ENCODE measurements around the gene SMARCD2.
"Not testable (repeated sequence)": the region's sequence is repeated elsewhere in the genome, so short reads cannot be mapped to it uniquely, and the experiment has no call there.

The SMARCD2 gene

DNA sequence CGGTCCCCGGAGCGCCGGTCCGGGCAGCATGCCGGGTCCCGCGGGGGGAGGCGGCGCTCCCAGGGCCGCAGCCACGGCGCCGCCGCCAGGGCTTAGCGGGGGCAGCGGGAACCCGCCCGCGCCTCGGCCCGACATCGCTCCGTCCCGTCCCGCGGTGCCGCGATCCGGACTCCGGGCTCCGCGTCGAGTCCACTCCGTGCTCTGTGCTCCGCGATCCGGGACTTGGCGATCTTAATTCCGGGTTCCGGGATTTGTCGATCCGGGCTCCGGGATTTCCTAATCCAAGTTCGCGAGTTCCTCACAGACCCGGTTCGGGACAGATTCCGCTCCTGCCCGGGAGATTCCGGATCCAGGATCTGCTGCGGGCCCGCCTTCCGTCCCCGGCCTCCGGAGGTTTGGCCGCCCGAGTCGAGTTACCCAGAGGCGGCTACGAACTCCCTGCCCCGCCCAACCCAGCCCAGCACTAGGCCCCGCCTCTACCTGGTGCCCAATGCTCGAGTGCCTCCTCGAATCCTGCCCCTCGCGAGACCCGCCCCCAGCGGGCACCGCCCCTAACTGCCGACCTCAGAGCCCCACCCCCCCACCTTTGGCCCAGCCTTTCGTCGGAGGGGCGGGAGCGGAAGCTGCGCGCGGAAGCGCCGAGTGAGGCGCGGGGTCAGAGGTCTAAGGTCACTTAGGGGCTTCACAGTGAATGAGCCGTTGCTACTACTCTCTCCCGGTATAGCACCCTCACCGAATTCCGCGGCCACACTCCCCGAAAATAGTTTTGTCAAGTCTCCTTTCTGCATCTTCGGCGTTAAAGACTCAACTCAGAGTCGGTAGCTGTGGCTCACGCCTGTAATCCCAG is at the start of gene SMARCD2:
Gene SMARCD2 (minus strand): TSS at position 146 of the 847 bp plus-strand sequence. CDS start 11 bp downstream, at position 135.
- TF ChIP-seq GATA2 (IDR thresholded peaks at IDR 0.05; ENCODE audit: low read depth, low read length) (peak; percentile 34), GATA3 (IDR thresholded peaks at IDR 0.05; ENCODE audit: low read depth, low read length) (no peak)

- TF ChIP-seq GATA2 (IDR thresholded peaks at IDR 0.05; ENCODE audit: low read depth, low read length) (no peak), GATA3 (IDR thresholded peaks at IDR 0.05; ENCODE audit: low read depth, low read length) (no peak)
These were observed 39.6 kb upstream of the SMARCD2 start, which contains the start of gene GH2 for GRCh38 chr17:63881935-63882601. TSS of gene GH2 (minus strand) at chr17:63881944. CDS start at chr17:63881801, 143 bp downstream.

DNA sequence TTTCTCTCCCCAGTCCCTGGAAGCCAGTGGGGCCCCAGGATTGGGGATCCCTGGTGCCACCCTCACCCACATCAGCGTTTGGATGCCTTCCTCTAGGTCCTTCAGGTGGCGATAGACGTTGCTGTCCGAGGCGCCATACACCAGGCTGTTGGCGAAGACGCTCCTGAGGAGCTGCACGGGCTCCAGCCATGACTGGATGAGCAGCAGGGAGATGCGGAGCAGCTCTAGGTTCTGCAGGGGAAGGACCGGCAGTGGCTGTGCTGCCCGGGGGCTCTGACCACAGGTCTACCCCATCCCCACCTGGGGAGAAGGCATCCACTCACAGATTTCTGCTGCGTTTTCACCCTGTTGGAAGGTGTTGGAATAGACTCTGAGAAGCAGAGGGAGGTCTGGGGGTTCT is 38.2 kb upstream of the SMARCD2 start:
- no peak for TF ChIP-seq GATA2 (IDR thresholded peaks at IDR 0.05; ENCODE audit: low read depth, low read length)
- no peak for TF ChIP-seq GATA3 (IDR thresholded peaks at IDR 0.05; ENCODE audit: low read depth, low read length)

- TF ChIP-seq GATA2, GATA3 (IDR thresholded peaks at IDR 0.05; ENCODE audit: low read depth, low read length): not testable (repeated sequence)
These were observed 31.1 kb upstream of the SMARCD2 start, which contains the start of gene CSH2 for GRCh38 chr17:63873577-63873976. TSS of gene CSH2 (minus strand) at chr17:63873677. CDS start at chr17:63873614, 63 bp downstream.

DNA sequence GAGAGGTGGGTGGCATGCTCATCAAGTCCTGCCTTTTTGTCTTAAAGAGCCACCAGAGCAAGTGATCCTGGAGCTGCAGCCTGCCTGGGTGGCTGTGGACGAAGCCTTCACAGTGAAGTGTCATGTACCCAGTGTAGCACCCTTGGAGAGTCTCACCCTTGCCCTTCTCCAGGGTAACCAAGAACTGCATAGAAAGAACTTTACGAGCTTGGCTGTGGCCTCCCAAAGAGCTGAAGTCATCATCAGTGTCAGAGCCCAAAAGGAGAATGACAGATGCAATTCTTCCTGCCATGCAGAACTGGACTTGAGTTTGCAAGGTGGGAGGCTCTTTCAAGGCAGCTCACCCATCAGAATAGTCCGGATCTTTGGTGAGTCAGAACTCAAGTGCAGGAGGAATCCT is 16.8 kb upstream of the SMARCD2 start:
- TF ChIP-seq GATA3 (IDR thresholded peaks at IDR 0.05; ENCODE audit: low read depth, low read length) (no peak), GATA2 (IDR thresholded peaks at IDR 0.05; ENCODE audit: low read depth, low read length) (no peak)

GRCh38 chr17:63855185-63855584 is 12.7 kb upstream of the SMARCD2 start:
- no peak for TF ChIP-seq GATA2 (IDR thresholded peaks at IDR 0.05; ENCODE audit: low read depth, low read length)
- TF ChIP-seq GATA3 (IDR thresholded peaks at IDR 0.05; ENCODE audit: low read depth, low read length): no peak

- no peak for TF ChIP-seq GATA3 (IDR thresholded peaks at IDR 0.05; ENCODE audit: low read depth, low read length)
- no peak for TF ChIP-seq GATA2 (IDR thresholded peaks at IDR 0.05; ENCODE audit: low read depth, low read length)
These were observed 12.2 kb upstream of the SMARCD2 start for GRCh38 chr17:63854709-63855108.

DNA sequence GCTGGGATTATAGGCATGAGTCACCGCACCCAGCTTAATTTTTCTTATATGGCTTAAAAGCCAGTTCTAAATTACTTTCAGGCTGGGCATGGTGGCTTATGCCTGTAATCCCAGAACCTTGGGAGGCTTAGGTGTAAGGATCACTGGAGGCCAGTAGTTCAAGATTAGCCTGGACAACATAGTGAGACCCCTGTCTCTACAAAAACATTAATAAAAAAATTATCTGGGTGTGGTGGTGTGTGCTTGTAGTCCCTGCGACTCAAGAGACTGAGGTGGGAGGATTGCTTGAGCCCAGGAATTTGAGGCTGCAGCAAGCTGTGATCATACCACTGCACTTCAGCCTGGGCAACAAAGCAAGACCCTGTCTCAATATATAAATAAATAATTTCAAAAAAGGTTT is 10.8 kb upstream of the SMARCD2 start:
- TF ChIP-seq GATA3 (IDR thresholded peaks at IDR 0.05; ENCODE audit: low read depth, low read length) (no peak), GATA2 (IDR thresholded peaks at IDR 0.05; ENCODE audit: low read depth, low read length) (no peak)

DNA sequence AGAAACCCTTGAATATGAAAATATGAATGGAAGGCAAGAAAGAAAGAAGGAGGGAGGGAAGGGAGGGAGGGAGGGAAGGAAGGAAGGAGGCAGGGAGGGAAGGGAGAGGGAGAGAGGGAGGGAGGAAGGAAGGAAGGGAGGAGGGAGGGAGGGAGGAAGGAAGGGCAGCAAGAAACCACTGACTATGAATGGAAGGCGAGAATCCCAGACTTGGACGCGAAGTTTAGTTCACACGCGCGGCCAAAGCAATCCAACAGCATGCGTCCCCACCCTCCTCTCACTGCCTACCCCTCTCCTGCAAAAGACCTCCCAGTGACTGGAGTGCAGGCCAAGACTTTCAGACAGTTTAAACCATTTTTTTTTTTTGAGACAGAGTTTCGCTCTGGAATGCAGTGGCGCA is 7.9 kb upstream of the SMARCD2 start:
- TF ChIP-seq GATA3 (IDR thresholded peaks at IDR 0.05; ENCODE audit: low read depth, low read length): no peak
- TF ChIP-seq GATA2 (IDR thresholded peaks at IDR 0.05; ENCODE audit: low read depth, low read length): no peak

- TF ChIP-seq GATA3 (IDR thresholded peaks at IDR 0.05; ENCODE audit: low read depth, low read length): no peak
- no peak for TF ChIP-seq GATA2 (IDR thresholded peaks at IDR 0.05; ENCODE audit: low read depth, low read length)
These were observed 6.6 kb upstream of the SMARCD2 start for GRCh38 chr17:63848834-63849689.

DNA sequence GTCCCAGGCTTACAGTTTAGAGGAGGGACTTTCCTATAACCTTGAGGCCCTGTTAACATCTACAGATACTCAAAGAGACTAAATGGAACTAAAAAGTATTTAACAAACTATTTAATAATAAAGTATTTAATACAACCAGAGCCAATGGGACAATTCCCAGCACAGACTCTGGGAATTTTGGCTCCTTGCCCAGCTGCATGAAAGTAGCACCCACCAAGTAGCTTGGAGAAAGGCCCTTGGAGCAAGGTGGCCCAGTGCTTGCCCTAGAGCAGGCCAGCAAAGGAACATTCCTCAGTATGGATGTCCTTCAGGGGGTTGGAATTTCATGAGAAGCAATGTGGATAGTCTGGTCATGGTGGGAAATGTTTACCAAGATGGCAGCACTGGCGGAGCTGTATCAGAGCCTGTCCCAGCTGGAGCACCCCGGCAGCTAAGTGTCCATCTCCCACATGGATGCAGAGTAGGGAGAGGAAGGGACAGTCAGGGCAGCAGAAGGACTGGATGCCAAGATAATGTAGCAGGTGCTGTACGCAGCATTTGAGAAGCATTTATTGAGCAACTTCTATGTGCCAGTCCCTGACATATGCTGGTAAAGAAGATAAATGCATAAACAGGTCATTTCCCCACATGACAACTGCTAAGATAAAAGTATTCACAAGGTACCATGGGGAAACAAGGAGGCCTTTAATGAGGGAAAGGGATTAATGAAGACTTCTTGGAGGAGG is 5.2 kb upstream of the SMARCD2 start:
- TF ChIP-seq GATA2 (IDR thresholded peaks at IDR 0.05; ENCODE audit: low read depth, low read length) (no peak), GATA3 (IDR thresholded peaks at IDR 0.05; ENCODE audit: low read depth, low read length) (no peak)

- TF ChIP-seq GATA2 (IDR thresholded peaks at IDR 0.05; ENCODE audit: low read depth, low read length) (no peak), GATA3 (IDR thresholded peaks at IDR 0.05; ENCODE audit: low read depth, low read length) (no peak)
These were observed 3.0 kb upstream of the SMARCD2 start for GRCh38 chr17:63845509-63845908.
